Colonic mucosa (tissue), 4 donors: ENCODE results near the gene RNF130. TPM values are rescaled to one million over a fixed set of nuclear protein-coding genes. Genes with fewer than 3 reads are reported as not detected.

Experiments
- DNase-seq: peaks from one replicate; pipeline ENCODE4 v3.0.0-alpha.2; 2020
- H3K27ac ChIP-seq: fragments of 200-600 bp; one replicate; pipeline ENCODE4 v1.8.0; 2021
- H3K27me3 ChIP-seq: fragments of 200-600 bp; one replicate; pipeline ENCODE4 v1.8.0; 2021
- H3K36me3 ChIP-seq: fragments of 200-600 bp; one replicate; pipeline ENCODE4 v1.8.0; 2021
- H3K4me1 ChIP-seq: fragments of 200-600 bp; one replicate; pipeline ENCODE4 v1.8.0; 2021; ENCODE audit warnings: mild to moderate bottlenecking
- H3K4me3 ChIP-seq: fragments of 200-600 bp; one replicate; pipeline ENCODE4 v1.8.0; 2021
- H3K9ac ChIP-seq, 2 donors: one replicate each; pipeline ENCODE4 v1.7.0; 2013; ENCODE audit warnings: control low read depth in 2 of 2, low read depth in 2 of 2, low read length in 2 of 2
- H3K9me3 ChIP-seq: fragments of 200-600 bp; one replicate; pipeline ENCODE4 v1.8.0; 2021
- CTCF ChIP-seq: fragments of 200-600 bp; IDR thresholded peaks from one replicate; pipeline ENCODE4 v1.8.0; 2022; ENCODE audit warnings: antibody characterized with exemption, mild to moderate bottlenecking
- intact Hi-C: fragments of 100-400 bp; cut with DNase I; formaldehyde crosslinking; loops from one replicate; pipeline ENCODE4 v1.14.1; 2022
- total RNA-seq, 2 donors: library from RNA; stranded (reverse); fragmentation: NEBNext Ultra II Directional in 1 of 2; extraction: Animal tissue kit (Norgen Biotek cat#: 25700) in 1 of 2; gene quantifications; one replicate each; pipeline ENCODE4 v1.2.1, GENCODE V29; 2021
- donor health status: healthy.
- donor health status: DM: no; HTN: no; CAD: no.
- donor health status: DM: no; HTN: no; CAD: no.

RNF130 gene
- total RNA-seq, 2 donors from 2014 or later, result 32.0 to 41.7 TPM

DNA sequence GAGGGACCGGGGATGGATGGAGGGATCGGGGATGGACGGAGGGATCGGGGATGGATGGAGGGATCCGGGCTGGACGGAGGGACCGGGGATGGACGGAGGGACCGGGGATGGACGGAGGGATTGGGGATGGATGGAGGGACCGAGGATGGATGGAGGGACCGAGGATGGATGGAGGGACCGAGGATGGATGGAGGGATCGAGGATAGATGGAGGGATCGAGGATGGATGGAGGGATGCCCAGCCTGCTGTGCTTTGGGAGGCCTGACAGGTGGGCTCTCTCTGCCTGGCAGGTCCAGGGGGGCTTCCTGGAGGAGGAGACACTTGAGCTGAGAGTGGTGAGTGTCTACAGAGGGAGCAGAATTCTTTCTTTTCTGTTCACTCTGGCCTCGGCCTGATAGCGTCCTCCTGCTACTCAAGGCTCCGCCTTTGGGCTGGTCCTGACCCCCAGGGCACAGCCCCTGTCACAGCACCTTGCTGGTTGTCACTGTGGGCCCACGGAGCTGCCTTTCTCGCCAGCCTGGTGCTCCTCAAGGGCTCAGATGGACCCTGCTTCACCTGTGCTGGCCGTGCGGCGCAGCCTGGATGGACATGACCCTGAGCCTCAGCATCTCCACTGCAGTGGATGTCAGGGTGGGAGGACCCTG, 42.2 kb upstream of the RNF130 start:
- H3K9ac ChIP-seq, result no peak overlapping the region
- H3K4me3 ChIP-seq, result no peak overlapping the region
- H3K27me3 ChIP-seq, result no peaks in the 10 kb centered on the region
- TF ChIP-seq CTCF, result no peak
- H3K9me3 ChIP-seq, result no peaks in the 10 kb centered on the region
- no peaks in the 10 kb centered on the region for H3K4me1 ChIP-seq
- H3K27ac ChIP-seq, result no peak overlapping the region
- intact Hi-C loops, result no loop called here
- H3K36me3 ChIP-seq, result no peaks in the 10 kb centered on the region
- DNase-seq, result no peak

GRCh38 chr5:180112181-180112861, 40.8 kb upstream of the RNF130 start:
- no peaks in the 10 kb centered on the region for H3K36me3 ChIP-seq
- TF ChIP-seq CTCF, result no peak
- DNase-seq, result no peak
- no peaks in the 10 kb centered on the region for H3K27me3 ChIP-seq
- H3K4me3 ChIP-seq, result no peak overlapping the region
- H3K4me1 ChIP-seq, result no peaks in the 10 kb centered on the region
- no peak overlapping the region for H3K27ac ChIP-seq
- intact Hi-C loops, result no loop called here
- H3K9ac ChIP-seq, result no peak overlapping the region
- no peaks in the 10 kb centered on the region for H3K9me3 ChIP-seq

- Histone ChIP-seq H3K27ac (no peak overlapping the region), H3K9ac (no peak overlapping the region), H3K4me1 (no peaks in the 10 kb centered on the region), H3K4me3 (no peak overlapping the region), H3K27me3 (no peaks in the 10 kb centered on the region), H3K36me3 (no peaks in the 10 kb centered on the region), H3K9me3 (no peaks in the 10 kb centered on the region)
- no peak for DNase-seq
- intact Hi-C loops, result no loop called here
- no peak for TF ChIP-seq CTCF
Observed at GRCh38 chr5:180111273-180112002, 39.9 kb upstream of the RNF130 start.

DNA sequence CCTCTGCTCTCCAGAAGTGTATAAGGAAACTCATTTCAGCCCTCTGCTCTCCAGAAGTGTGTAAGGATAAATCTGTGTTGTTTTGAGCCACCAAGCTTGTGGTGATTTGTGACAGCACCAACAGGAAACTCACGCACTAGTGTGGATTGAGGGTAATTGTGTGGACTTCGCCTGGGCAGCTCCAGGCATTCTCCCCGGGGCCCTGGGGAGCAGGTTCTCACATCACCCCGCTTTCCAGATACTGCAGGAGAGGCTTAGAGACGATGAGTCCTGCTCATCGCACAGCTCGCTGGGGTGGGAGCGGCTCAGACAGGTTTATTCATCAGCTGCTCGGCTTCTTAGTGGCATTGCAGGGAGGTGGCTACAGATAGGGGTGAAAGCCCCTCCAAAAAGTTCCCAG, 38.4 kb upstream of the RNF130 start:
- TF ChIP-seq CTCF, result no peak
- Histone ChIP-seq H3K36me3 (no peaks in the 10 kb centered on the region), H3K27me3 (no peaks in the 10 kb centered on the region), H3K9me3 (no peaks in the 10 kb centered on the region), H3K27ac (no peak overlapping the region), H3K4me3 (no peak overlapping the region), H3K4me1 (no peaks in the 10 kb centered on the region), H3K9ac (no peak overlapping the region)
- intact Hi-C loops, result no loop called here
- DNase-seq, result no peak

DNA sequence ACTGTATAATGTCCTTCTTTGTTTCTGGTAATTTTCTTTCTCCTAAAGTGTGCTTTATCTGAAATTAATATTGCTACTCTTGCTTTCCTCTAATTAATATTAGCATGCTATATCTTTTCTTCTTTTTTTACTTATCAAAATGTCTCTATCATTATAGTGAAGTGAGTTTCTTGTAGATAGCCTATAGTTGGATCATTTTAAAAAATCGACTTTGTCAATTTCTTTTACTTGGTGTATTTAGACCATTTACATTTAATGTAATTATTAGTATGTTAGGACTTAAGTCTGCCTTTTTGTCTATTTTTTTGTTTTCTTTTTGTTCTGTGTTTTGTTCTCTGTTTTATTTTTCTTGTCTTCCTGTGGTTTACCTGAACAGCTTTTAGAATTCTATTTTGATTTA, 35.4 kb upstream of the RNF130 start:
- Histone ChIP-seq H3K9ac (no peak overlapping the region), H3K27me3 (no peaks in the 10 kb centered on the region), H3K4me1 (no peaks in the 10 kb centered on the region), H3K4me3 (no peak overlapping the region), H3K27ac (no peak overlapping the region), H3K9me3 (no peaks in the 10 kb centered on the region), H3K36me3 (no peaks in the 10 kb centered on the region)
- TF ChIP-seq CTCF, result no peak
- DNase-seq, result no peak
- intact Hi-C loops, result no loop called here
